Common myeloid progenitor, CD34-positive (primary cell): ENCODE data around the gene COQ8B.

Experiments
- CTCF ChIA-PET: fragments of 350-600 bp; sonication (Branson Sonifier 250); formaldehyde crosslinking; loops from one replicate; lab custom pipeline; 2021; ENCODE audit warnings: antibody characterized with exemption; lab: Charles Lee
- POLR2A ChIA-PET: fragments of 350-600 bp; sonication (Branson Sonifier 250); formaldehyde crosslinking; loops from one replicate; lab custom pipeline; 2021; ENCODE audit warnings: antibody characterized with exemption; lab: Charles Lee
- DNase-seq, 3 donors: peaks; one replicate each; pipeline versions ENCODE4 v3.0.0 to v3.0.0-alpha.2; 2013
- H3K27ac ChIP-seq, 2 experiments: 1 replicate in 1 of 2; 2 replicates in 1 of 2; pipeline ENCODE4 v1.7.0; 2013; ENCODE audit warnings: inconsistent platforms in 2 of 2, low read length in 2 of 2, mild to moderate bottlenecking in 2 of 2, low read depth in 1 of 2, moderate library complexity in 1 of 2; ENCODE audit not compliant: severe bottlenecking in 2 of 2, insufficient read depth in 1 of 2, poor library complexity in 1 of 2
- H3K27me3 ChIP-seq, 5 experiments: replicated peaks in 2 of 5; 1 replicate in 3 of 5; 2 replicates in 2 of 5; pipeline versions ENCODE4 v1.6.1 to v1.7.0; 2013; ENCODE audit warnings: low read length in 4 of 5, mild to moderate bottlenecking in 2 of 5, moderate library complexity in 2 of 5, inconsistent platforms in 1 of 5; ENCODE audit not compliant: insufficient read depth in 5 of 5, control insufficient read depth in 4 of 5
- H3K36me3 ChIP-seq, 4 experiments: 1 replicate in 2 of 4; 2 replicates in 2 of 4; pipeline versions ENCODE4 v1.6.1 to v1.7.0; 2013; ENCODE audit warnings: low read length in 3 of 4, control low read depth in 1 of 4, mild to moderate bottlenecking in 1 of 4; ENCODE audit not compliant: control insufficient read depth in 4 of 4, insufficient read depth in 4 of 4
- H3K4me1 ChIP-seq, 4 experiments: 1 replicate in 3 of 4; 2 replicates in 1 of 4; pipeline versions ENCODE4 v1.6.1 to v1.7.1; 2013; ENCODE audit warnings: low read length in 3 of 4, mild to moderate bottlenecking in 3 of 4, control low read depth in 1 of 4, inconsistent platforms in 1 of 4, moderate library complexity in 1 of 4; ENCODE audit not compliant: control insufficient read depth in 4 of 4, insufficient read depth in 4 of 4; ENCODE audit errors: control extremely low read depth in 1 of 4
- H3K4me3 ChIP-seq, 7 experiments: 1 replicate in 4 of 7; 2 replicates in 3 of 7; pipeline versions ENCODE4 v1.5.1 to v1.7.0; 2013; ENCODE audit warnings: mild to moderate bottlenecking in 7 of 7, low read length in 6 of 7, moderate library complexity in 6 of 7, inconsistent platforms in 2 of 7, low read depth in 2 of 7, control low read depth in 1 of 7; ENCODE audit not compliant: insufficient read depth in 4 of 7, control insufficient read depth in 1 of 7; ENCODE audit errors: extremely low read depth in 1 of 7
- H3K9me3 ChIP-seq, 5 experiments: 1 replicate in 4 of 5; 2 replicates in 1 of 5; pipeline versions ENCODE4 v1.6.1 to v1.7.1; 2013; ENCODE audit warnings: low read length in 4 of 5, mild to moderate bottlenecking in 2 of 5, inconsistent platforms in 1 of 5, low read depth in 1 of 5, moderate library complexity in 1 of 5; ENCODE audit not compliant: control insufficient read depth in 4 of 5, insufficient read depth in 2 of 5; ENCODE audit errors: control extremely low read depth in 1 of 5
- WGBS: methylation state at CpG from one replicate; pipeline ENCODE4 v1.1.5; 2013; ENCODE audit not compliant: insufficient coverage; 5-methylcytosine and 5-hydroxymethylcytosine counted together

COQ8B gene

GRCh38 chr19:40724855-40725254 lies 8.2 kb upstream of the COQ8B start:
- Histone ChIP-seq H3K4me3 (no peak overlapping the region), H3K4me1 (peaks cover 0 to 7% (median 1%) of the 10 kb centered on the region in 4 experiments), H3K9me3 (peaks cover 0 to 2% (median 0%) of the 10 kb centered on the region in 5 experiments), H3K27me3 (no peaks in the 10 kb centered on the region), H3K36me3 (peaks cover 10 to 47% (median 29%) of the 10 kb centered on the region in 4 experiments), H3K27ac (no peak overlapping the region)
- POLR2A ChIA-PET = interaction anchor here (1.6 kb wide), 1 partner anchor 26 kb away, joined by 3 read pairs; the partner anchor contains the start of gene ACTMAP
- CTCF ChIA-PET = interaction anchor here (1.1 to 1.4 kb wide), 3 partner anchors 8 to 23 kb away, joined by 4 to 6 read pairs (median 5); no protein-coding TSS in a partner anchor
- DNase-seq = no peak
- WGBS = 95% methylated on average over 3 of the region's 3 CpGs

DNA sequence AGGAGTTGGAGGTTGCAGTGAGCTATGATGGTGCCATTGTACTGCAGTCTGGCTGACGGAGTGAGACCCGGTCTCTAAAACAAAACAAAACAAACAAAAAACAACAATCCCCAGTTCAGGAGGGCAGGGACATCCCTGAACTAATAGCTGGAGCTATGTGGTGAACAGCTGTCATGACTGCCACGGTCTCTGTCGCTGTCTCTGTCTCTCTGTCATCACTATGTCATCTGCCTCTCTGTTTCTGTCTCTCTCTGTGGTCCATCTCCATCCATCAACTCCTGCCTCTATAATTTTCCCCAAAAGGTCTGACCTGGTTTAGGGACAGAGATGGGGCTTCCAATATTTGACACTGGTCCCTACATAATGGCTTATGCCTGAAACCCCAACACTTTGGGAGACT lies 7.6 kb upstream of the COQ8B start:
- ChIA-PET POLR2A (interaction anchor here (1.6 kb wide), 1 partner anchor 26 kb away, joined by 3 read pairs; the partner anchor contains the start of gene ACTMAP), CTCF (interaction anchor here (1.1 to 1.4 kb wide), 3 partner anchors 9 to 23 kb away, joined by 4 to 6 read pairs (median 5); no protein-coding TSS in a partner anchor)
- peaks cover 0 to 11% (median 2%) of the 10 kb centered on the region in 4 experiments for H3K4me1 ChIP-seq
- H3K9me3 ChIP-seq = peaks cover 0 to 2% (median 0%) of the 10 kb centered on the region in 5 experiments
- no peak overlapping the region for H3K4me3 ChIP-seq
- 94% methylated on average over 2 of the region's 4 CpGs for WGBS
- H3K27me3 ChIP-seq = no peaks in the 10 kb centered on the region
- no peak overlapping the region for H3K27ac ChIP-seq
- H3K36me3 ChIP-seq = peaks cover 10 to 43% (median 29%) of the 10 kb centered on the region in 4 experiments
- DNase-seq = no peak

DNA sequence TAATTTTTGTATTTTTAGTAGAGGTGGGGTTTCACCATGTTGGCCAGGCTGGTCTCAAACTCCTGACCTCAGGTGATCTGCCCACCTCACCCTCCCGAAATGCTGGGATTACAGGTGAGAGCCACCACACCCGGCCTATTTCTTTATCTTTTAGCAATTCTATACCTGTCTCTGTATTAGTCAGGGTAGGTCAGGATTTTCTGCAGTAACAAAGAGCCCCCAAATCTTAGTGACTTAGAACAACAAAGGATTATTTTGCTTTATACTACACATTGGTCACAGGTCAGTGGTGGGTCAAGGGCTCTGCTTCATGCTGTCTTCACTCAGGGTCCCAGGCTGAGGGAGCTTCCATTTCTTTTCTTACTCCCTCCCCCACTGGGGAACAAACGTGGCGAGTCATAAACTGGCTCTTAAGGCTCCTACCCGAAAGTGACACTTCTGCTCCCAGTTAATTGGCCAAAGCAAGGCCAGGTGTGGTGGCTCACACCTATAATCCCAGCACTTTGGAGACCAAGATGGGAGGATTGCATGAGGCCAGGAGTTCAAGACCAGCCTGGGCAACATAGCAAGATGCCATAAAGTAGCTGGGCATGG lies 7.1 kb upstream of the COQ8B start:
- 90% methylated on average over 2 of the region's 5 CpGs for WGBS
- Histone ChIP-seq H3K27ac (no peak overlapping the region), H3K4me1 (peaks cover 2 to 16% (median 6%) of the 10 kb centered on the region in 4 experiments), H3K9me3 (peaks cover 0 to 2% (median 0%) of the 10 kb centered on the region in 5 experiments), H3K4me3 (no peak overlapping the region), H3K36me3 (peaks cover 10 to 39% (median 27%) of the 10 kb centered on the region in 4 experiments), H3K27me3 (no peaks in the 10 kb centered on the region)
- DNase-seq = no peak
- CTCF ChIA-PET = interaction anchor here (1.1 to 1.4 kb wide), 3 partner anchors 10 to 24 kb away, joined by 4 to 6 read pairs (median 5); no protein-coding TSS in a partner anchor
- POLR2A ChIA-PET = no interaction called here

GRCh38 chr19:40721936-40722661 lies 5.4 kb upstream of the COQ8B start:
- Histone ChIP-seq H3K36me3 (peaks cover 0 to 26% (median 18%) of the 10 kb centered on the region in 4 experiments), H3K4me3 (no peak overlapping the region), H3K27me3 (no peaks in the 10 kb centered on the region), H3K27ac (no peak overlapping the region), H3K4me1 (peaks cover 2 to 32% (median 21%) of the 10 kb centered on the region in 4 experiments), H3K9me3 (no peaks in the 10 kb centered on the region)
- WGBS = 94% methylated on average over 2 of the region's 9 CpGs
- DNase-seq = no peak
- ChIA-PET CTCF (interaction anchor here (1.1 kb wide), 1 partner anchor 21 kb away, joined by 3 read pairs; no protein-coding TSS in a partner anchor), POLR2A (interaction anchor here (0.6 kb wide), 1 partner anchor 56 kb away, joined by 5 read pairs; the partner anchor contains the start of gene RAB4B)

DNA sequence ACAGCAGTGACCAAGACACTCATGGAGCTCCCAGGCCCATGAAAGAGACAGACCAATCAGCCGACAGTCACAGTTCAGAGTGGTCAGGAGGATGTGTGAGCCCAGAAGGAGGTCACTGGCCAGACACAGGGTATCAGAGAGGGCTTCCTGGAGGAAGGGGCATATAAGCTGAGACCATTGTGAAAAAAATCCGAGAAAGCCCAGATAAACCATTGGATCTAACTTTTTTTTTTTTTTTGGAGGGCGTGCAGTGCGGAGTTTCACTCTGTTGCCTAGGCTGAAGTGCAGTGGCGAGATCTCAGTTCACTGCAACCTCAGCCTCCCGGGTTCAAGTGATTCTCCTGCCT lies 4.4 kb upstream of the COQ8B start:
- peaks cover 0 to 19% (median 12%) of the 10 kb centered on the region in 4 experiments for H3K36me3 ChIP-seq
- CTCF ChIA-PET = interaction anchor here (1.1 kb wide), 1 partner anchor 22 kb away, joined by 3 read pairs; no protein-coding TSS in a partner anchor
- DNase-seq = no peak
- WGBS = 67% methylated on average over 2 of the region's 6 CpGs
- no peaks in the 10 kb centered on the region for H3K9me3 ChIP-seq
- peaks cover 2 to 37% (median 25%) of the 10 kb centered on the region in 4 experiments for H3K4me1 ChIP-seq
- POLR2A ChIA-PET = no interaction called here
- H3K27ac ChIP-seq = peak overlapping the region in 1 of 2 experiments; percentile 26
- no peaks in the 10 kb centered on the region for H3K27me3 ChIP-seq
- no peak overlapping the region for H3K4me3 ChIP-seq

GRCh38 chr19:40719414-40719894 lies 2.8 kb upstream of the COQ8B start:
- Histone ChIP-seq H3K4me1 (peaks cover 2 to 50% (median 38%) of the 10 kb centered on the region in 4 experiments), H3K27ac (peak overlapping the region in 1 of 2 experiments; percentile 97), H3K27me3 (no peaks in the 10 kb centered on the region), H3K9me3 (no peaks in the 10 kb centered on the region), H3K4me3 (peak overlapping the region in 5 of 7 experiments; percentile 77 to 95 (median 85)), H3K36me3 (peaks cover 0 to 12% (median 6%) of the 10 kb centered on the region in 4 experiments)
- ChIA-PET CTCF (no interaction called here), POLR2A (interaction anchor here (1.0 kb wide), 1 partner anchor 31 kb away, joined by 4 read pairs; the partner anchor contains the start of gene ACTMAP)
- no peak for DNase-seq
- WGBS = 90% methylated on average over 5 of the region's 7 CpGs
